Measurements from ENCODE around the gene CDKN2B-AS1. TPM values are rescaled to one million over a fixed set of nuclear protein-coding genes. Genes with fewer than 3 reads are reported as not detected.

The CDKN2B-AS1 gene
- total and polyA plus RNA-seq, 2 of the 13 experiments (the other 11 are each of a cell fraction or from before 2014, with no cell fraction given), result 0.64 to 2.3 TPM

- TF ChIP-seq ZNF281 (CRISPR knock-in tag; IDR thresholded peaks at IDR 0.05; ENCODE audit: borderline replicate concordance) (no peak), ZFP36 (IDR thresholded peaks at IDR 0.05; ENCODE audit: borderline replicate concordance, low read depth, low read length, partially characterized antibody) (no peak), RCOR2 (CRISPR knock-in tag; IDR thresholded peaks at IDR 0.05) (no peak), NCOA1 (CRISPR knock-in tag; IDR thresholded peaks at IDR 0.05) (no peak), ZNF20 (CRISPR knock-in tag; IDR thresholded peaks at IDR 0.05) (0 out of 2 replicates have a peak, but pooled peaks have one; percentile 55), ZNF407 (CRISPR knock-in tag; IDR thresholded peaks at IDR 0.05; ENCODE audit: not compliant biosample characterization) (peak; percentile 58), FOXO1 (CRISPR knock-in tag; IDR thresholded peaks at IDR 0.05) (peak; percentile 25; the same call in 1 of the 2 replicates), CSRNP1 (CRISPR knock-in tag; IDR thresholded peaks at IDR 0.05) (peak; percentile 60; the same call in 1 of the 2 replicates), GTF3A (CRISPR knock-in tag; conservative IDR thresholded peaks at IDR 0.05) (peak; percentile 66; the same call in 1 of the 2 replicates), HMG20B (CRISPR knock-in tag; conservative IDR thresholded peaks at IDR 0.05) (0 out of 2 replicates have a peak, but pooled peaks have one; percentile 10), MIER3 (CRISPR knock-in tag; IDR thresholded peaks at IDR 0.05; ENCODE audit: borderline replicate concordance) (no peak), IRF1 (CRISPR knock-in tag; IDR thresholded peaks at IDR 0.05; ENCODE audit: low read depth) (no peak)
These were observed 14.3 kb downstream of the CDKN2B-AS1 start, which contains the start of gene CDKN2B (continued) for GRCh38 chr9:22008717-22009505.

Data from HepG2 (cell line).